Vagina (tissue), 2 donors: Measurements from ENCODE around the gene CLEC18C. TPM values are rescaled to one million over a fixed set of nuclear protein-coding genes. Genes with fewer than 3 reads are reported as not detected.

ENCODE experiments used
- DNase-seq, 2 donors: peaks; one replicate each; pipeline ENCODE4 v3.0.0-alpha.2; 2017; ENCODE audit errors: extremely low spot score in 2 of 2
- H3K27ac ChIP-seq: fragments of 200-600 bp; sonication (generic); one replicate; pipeline ENCODE4 v1.5.1; 2019
- H3K27me3 ChIP-seq: fragments of 200-600 bp; sonication (generic); one replicate; pipeline ENCODE4 v1.5.1; 2019
- H3K36me3 ChIP-seq, 2 donors: fragments of 200-600 bp; sonication (generic); one replicate each; pipeline ENCODE4 v1.5.1; 2017 to 2019
- H3K4me1 ChIP-seq: fragments of 200-600 bp; sonication (generic); one replicate; pipeline ENCODE4 v1.5.1; 2019
- H3K4me3 ChIP-seq, 2 donors: fragments of 200-600 bp; sonication (generic); 1 replicate in 1 of 2; 2 replicates in 1 of 2; pipeline ENCODE4 v1.5.1; 2016 to 2019
- H3K9me3 ChIP-seq: fragments of 200-600 bp; sonication (generic); one replicate; pipeline ENCODE4 v1.5.1; 2019
- POLR2A ChIP-seq, 2 donors: fragments of 450-650 bp; IDR thresholded peaks; one replicate each; pipeline ENCODE4 v1.6.1; 2017; ENCODE audit warnings: antibody characterized with exemption in 2 of 2, mild to moderate bottlenecking in 2 of 2, moderate library complexity in 2 of 2
- POLR2AphosphoS5 ChIP-seq, 2 donors: sonication (generic); formaldehyde crosslinking; IDR thresholded peaks; one replicate each; pipeline ENCODE4 v1.9.0; 2017; ENCODE audit warnings: antibody characterized with exemption in 2 of 2, mild to moderate bottlenecking in 2 of 2, low read depth in 1 of 2; ENCODE audit not compliant: insufficient read depth in 1 of 2
- intact Hi-C: fragments of 100-400 bp; cut with DNase I; formaldehyde crosslinking; loops from one replicate; pipeline ENCODE4 v1.15.1; 2023
- total RNA-seq: library from RNA; depleted of rRNA; stranded (reverse); fragments of >200 nt; gene quantifications from one replicate; pipeline ENCODE4 v1.2.3, GENCODE V29; 2016
- TF ChIP-seq, protein P1 (sequence below), 3 experiments: fragments of 450-650 bp in 2 of 3; fragments of 200-600 bp in 1 of 3; sonication (generic) in 1 of 3; IDR thresholded peaks; one replicate each; pipeline ENCODE4 v1.5.1; 2017 to 2019; ENCODE audit warnings: antibody characterized with exemption in 3 of 3, mild to moderate bottlenecking in 2 of 3, moderate library complexity in 2 of 3

CLEC18C gene
- total RNA-seq, 1 donor from 2014 or later, result 8.1 TPM

DNA sequence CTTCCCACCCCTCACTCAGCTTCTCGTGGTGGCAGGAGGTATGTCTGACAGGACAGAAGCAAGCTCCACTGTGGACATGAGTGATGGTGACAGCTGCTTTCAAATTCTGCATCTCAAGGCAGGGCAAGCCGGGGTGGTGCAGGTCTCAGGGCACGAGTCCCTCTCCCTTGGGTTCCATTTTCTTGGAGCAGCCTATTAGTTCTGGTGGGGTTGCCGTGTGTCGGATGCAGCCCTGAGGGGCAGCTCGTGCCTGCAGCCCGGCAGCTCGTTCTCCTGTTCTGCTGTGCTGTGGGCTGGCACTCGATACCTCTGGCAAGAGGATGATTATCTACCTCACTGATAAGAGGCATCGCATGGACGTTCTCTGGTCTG, 16.5 kb upstream of the CLEC18C start:
- H3K27me3 ChIP-seq, result no peaks in the 10 kb centered on the region
- no peak overlapping the region for H3K27ac ChIP-seq
- H3K4me1 ChIP-seq, result no peaks in the 10 kb centered on the region
- intact Hi-C loops, result no loop called here
- peaks cover 0 to 85% of the 10 kb centered on the region in 2 donors for H3K36me3 ChIP-seq
- no peaks in the 10 kb centered on the region for H3K9me3 ChIP-seq
- TF ChIP-seq POLR2AphosphoS5 (IDR thresholded peaks at IDR 0.05; ENCODE audit: insufficient read depth in 1 of 2, low read depth in 1 of 2) (no peak), POLR2A (IDR thresholded peaks at IDR 0.05) (no peak)
- TF ChIP-seq, protein P1, sequence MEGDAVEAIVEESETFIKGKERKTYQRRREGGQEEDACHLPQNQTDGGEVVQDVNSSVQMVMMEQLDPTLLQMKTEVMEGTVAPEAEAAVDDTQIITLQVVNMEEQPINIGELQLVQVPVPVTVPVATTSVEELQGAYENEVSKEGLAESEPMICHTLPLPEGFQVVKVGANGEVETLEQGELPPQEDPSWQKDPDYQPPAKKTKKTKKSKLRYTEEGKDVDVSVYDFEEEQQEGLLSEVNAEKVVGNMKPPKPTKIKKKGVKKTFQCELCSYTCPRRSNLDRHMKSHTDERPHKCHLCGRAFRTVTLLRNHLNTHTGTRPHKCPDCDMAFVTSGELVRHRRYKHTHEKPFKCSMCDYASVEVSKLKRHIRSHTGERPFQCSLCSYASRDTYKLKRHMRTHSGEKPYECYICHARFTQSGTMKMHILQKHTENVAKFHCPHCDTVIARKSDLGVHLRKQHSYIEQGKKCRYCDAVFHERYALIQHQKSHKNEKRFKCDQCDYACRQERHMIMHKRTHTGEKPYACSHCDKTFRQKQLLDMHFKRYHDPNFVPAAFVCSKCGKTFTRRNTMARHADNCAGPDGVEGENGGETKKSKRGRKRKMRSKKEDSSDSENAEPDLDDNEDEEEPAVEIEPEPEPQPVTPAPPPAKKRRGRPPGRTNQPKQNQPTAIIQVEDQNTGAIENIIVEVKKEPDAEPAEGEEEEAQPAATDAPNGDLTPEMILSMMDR (IDR thresholded peaks at IDR 0.05), result no peak
- DNase-seq, result no peak
- H3K4me3 ChIP-seq, result no peak overlapping the region

DNA sequence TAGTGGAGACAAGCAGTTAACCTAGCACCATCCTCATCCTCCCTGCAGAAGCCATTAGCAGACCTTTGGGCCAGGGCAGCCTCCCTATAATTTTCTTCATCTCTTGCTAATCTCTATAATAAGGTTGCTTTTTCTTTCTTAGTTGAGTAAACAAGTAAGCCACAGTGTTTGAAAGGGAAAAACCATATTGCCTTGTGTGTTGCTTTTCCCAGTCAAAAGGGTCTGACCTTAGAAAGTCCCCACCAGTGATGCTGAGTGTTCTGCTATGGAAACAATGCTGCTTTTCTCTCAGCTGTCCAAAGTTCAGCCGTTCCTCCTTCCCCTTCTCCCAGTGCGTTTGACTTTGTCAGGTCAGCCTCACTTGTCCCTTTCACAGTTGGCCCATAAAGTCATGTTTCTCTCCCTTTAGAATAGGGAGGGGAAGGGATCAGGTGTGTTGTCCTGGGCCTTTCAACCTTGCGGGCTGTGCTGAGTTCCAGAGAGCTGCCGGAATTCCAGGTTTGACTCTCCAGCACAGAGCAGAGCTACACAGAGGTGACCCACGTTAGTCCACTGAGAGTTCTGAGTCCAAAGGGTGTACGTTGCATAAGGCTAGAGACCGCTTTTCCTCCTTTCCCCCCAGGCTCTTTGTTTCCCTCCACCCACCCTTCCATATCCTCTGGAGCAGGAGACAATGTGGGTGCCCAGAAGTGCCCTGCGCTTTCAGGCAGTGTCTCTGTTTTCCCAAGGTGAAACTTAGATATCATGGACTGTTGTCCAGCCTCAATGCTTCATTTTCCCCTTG, 15.9 kb upstream of the CLEC18C start:
- TF ChIP-seq, protein P1 (IDR thresholded peaks at IDR 0.05), result no peak
- TF ChIP-seq POLR2A (IDR thresholded peaks at IDR 0.05), result no peak
- no peak for TF ChIP-seq POLR2AphosphoS5 (IDR thresholded peaks at IDR 0.05; ENCODE audit: insufficient read depth in 1 of 2, low read depth in 1 of 2)
- intact Hi-C loops, result no loop called here

DNA sequence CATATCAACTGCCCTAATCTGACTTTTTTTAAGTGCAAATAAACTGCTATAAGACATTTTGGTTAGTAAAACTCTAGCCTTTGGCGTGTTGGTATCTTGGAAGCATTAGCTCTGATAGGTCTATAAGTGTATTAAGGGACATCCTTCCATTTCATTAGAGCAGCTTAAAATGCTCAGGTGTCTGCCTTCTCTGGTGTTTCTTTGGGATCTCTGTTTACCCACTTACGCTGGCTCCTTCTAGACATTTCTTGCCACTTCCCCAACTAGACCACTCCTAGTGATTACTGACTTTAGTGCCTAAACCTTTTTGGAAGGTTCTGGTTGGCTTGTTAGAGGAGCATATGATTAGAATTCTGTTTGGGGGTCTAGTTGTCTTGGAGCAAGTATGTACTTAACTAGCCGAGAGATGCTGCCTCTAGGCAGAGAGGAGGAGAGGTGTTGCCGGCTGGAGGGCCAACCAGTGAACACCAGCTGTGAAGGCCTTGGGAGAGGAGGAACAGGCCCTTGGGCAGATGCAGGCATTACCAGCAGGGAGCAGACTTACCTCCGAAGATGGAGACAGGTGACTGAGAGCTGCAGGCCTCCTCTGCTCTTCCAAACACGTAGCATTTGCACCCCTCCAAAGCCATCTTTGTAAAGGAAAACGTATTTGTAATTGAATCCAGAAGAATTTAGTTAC, 15.2 kb upstream of the CLEC18C start:
- Histone ChIP-seq H3K4me1 (no peaks in the 10 kb centered on the region), H3K27me3 (no peaks in the 10 kb centered on the region), H3K9me3 (no peaks in the 10 kb centered on the region), H3K27ac (no peak overlapping the region), H3K36me3 (peaks cover 0 to 72% of the 10 kb centered on the region in 2 donors), H3K4me3 (no peak overlapping the region)
- no peak for DNase-seq
- intact Hi-C loops, result no loop called here
- no peak for TF ChIP-seq POLR2AphosphoS5 (IDR thresholded peaks at IDR 0.05; ENCODE audit: insufficient read depth in 1 of 2, low read depth in 1 of 2)
- TF ChIP-seq, protein P1 (IDR thresholded peaks at IDR 0.05), result no peak
- no peak for TF ChIP-seq POLR2A (IDR thresholded peaks at IDR 0.05)

More for the DNA sequence above, 15.9 kb upstream of the CLEC18C start:
- Histone ChIP-seq H3K27ac (no peak overlapping the region), H3K4me3 (no peak overlapping the region), H3K4me1 (no peaks in the 10 kb centered on the region), H3K9me3 (no peaks in the 10 kb centered on the region), H3K27me3 (no peaks in the 10 kb centered on the region), H3K36me3 (peaks cover 0 to 79% of the 10 kb centered on the region in 2 donors)
- no peak for DNase-seq

DNA sequence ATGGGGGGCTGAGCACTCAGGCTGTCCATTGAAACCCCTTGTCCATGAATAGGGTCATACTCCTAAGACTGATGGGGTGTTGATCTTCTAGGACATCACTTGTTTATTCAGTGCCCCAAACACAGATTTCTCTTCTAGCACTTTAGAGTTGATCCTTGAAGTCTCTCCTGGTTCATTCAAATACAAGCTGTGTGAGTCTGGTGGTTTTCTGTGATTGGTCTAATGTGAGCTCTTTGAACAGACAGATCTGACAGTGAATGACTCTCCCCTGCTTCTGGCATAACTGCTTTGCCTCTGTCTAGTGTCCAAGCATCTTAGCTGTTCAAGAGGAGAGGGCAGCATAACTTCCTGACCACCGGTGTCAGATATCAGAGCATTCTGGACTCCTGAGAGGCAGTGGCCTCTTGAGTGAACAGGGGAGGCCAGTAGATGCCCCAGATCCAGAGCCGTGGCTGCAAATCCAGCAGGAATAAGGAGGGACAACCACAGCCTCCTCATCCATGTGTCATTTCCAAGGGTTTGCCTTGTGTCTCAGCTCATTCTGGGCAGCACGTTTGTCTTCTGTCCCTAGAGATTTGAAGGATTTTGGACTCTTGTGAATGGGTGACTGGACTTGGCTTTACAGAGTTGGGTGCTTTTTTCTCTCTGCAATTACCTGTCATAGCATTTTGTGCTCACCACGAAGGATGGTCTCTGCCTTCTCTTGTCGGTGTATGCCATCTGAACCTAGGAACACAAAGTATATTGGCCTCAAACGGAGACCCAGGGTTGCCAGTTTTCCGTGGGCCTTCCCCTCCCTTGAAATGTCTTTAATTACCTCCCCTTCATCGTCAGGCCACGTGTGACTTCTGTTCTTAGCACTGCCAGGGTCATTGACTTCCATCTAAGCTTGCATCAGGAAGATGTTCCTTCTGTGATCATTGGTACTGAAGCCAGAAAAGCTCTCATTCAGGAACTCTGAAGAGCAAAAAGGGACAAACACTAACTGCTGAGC, 13.9 kb upstream of the CLEC18C start:
- intact Hi-C loops, result no loop called here

More for the DNA sequence above, 13.9 kb upstream of the CLEC18C start:
- H3K27me3 ChIP-seq, result no peaks in the 10 kb centered on the region
- no peak overlapping the region for H3K4me3 ChIP-seq
- no peaks in the 10 kb centered on the region for H3K9me3 ChIP-seq
- TF ChIP-seq, protein P1 (IDR thresholded peaks at IDR 0.05), result no peak
- TF ChIP-seq POLR2A (IDR thresholded peaks at IDR 0.05), result no peak
- no peak for DNase-seq
- no peaks in the 10 kb centered on the region for H3K4me1 ChIP-seq
- peaks cover 0 to 60% of the 10 kb centered on the region in 2 donors for H3K36me3 ChIP-seq
- no peak overlapping the region for H3K27ac ChIP-seq
